H9 (cell line): Measurements from ENCODE around the gene STX8. TPM values are rescaled to one million over a fixed set of nuclear protein-coding genes. Genes with fewer than 3 reads are reported as not detected.

Source experiments
- DNase-seq: peaks from one replicate; pipeline ENCODE4 v3.0.0-alpha.2; 2017
- H2AFZ ChIP-seq: one replicate; pipeline ENCODE4 v1.6.1; 2013; ENCODE audit warnings: mild to moderate bottlenecking, low read length, control low read depth, moderate library complexity
- H2AK5ac ChIP-seq: 2 replicates; pipeline ENCODE4 v1.6.1; 2013; ENCODE audit warnings: low read length, control low read depth, mixed read lengths; ENCODE audit not compliant: insufficient read length
- H2BK120ac ChIP-seq: one replicate; pipeline ENCODE4 v1.6.1; 2013; ENCODE audit warnings: low read depth, mild to moderate bottlenecking, low read length, control low read depth, inconsistent platforms; ENCODE audit not compliant: poor library complexity, severe bottlenecking
- H2BK12ac ChIP-seq: 2 replicates; pipeline ENCODE4 v1.6.1; 2013; ENCODE audit warnings: low read length, control low read depth, mixed read lengths, low read depth; ENCODE audit not compliant: insufficient read length
- H2BK15ac ChIP-seq: 2 replicates; pipeline ENCODE4 v1.6.1; 2013; ENCODE audit warnings: low read depth, low read length, control low read depth
- H2BK20ac ChIP-seq: one replicate; pipeline ENCODE4 v1.6.1; 2013; ENCODE audit warnings: low read depth, mild to moderate bottlenecking, low read length, control low read depth, inconsistent platforms; ENCODE audit not compliant: poor library complexity, severe bottlenecking
- H2BK5ac ChIP-seq: 2 replicates; pipeline ENCODE4 v1.6.1; 2013; ENCODE audit warnings: low read length, control low read depth, mixed read lengths; ENCODE audit not compliant: insufficient read length
- H3K14ac ChIP-seq: 2 replicates; pipeline ENCODE4 v1.6.1; 2013; ENCODE audit warnings: low read length, control low read depth; ENCODE audit not compliant: insufficient read depth
- H3K18ac ChIP-seq: 2 replicates; pipeline ENCODE4 v1.6.1; 2013; ENCODE audit warnings: low read depth, mild to moderate bottlenecking, mixed read lengths, low read length, control low read depth; ENCODE audit not compliant: insufficient read length
- H3K23ac ChIP-seq: 2 replicates; pipeline ENCODE4 v1.6.1; 2013; ENCODE audit warnings: low read length, control low read depth, mixed read lengths, low read depth; ENCODE audit not compliant: insufficient read length
- H3K23me2 ChIP-seq: 2 replicates; pipeline ENCODE4 v1.6.1; 2013; ENCODE audit warnings: low read depth, mild to moderate bottlenecking, mixed read lengths, low read length, control low read depth; ENCODE audit not compliant: insufficient read length, poor library complexity, severe bottlenecking
- H3K27ac ChIP-seq: 2 replicates; pipeline ENCODE4 v1.5.1; 2013; ENCODE audit warnings: low read length, control low read depth, mixed read lengths, low read depth; ENCODE audit not compliant: insufficient read length
- H3K27me3 ChIP-seq: 2 replicates; pipeline ENCODE4 v1.6.1; 2013; ENCODE audit warnings: low read length, control low read depth, inconsistent platforms; ENCODE audit not compliant: insufficient read depth
- H3K4ac ChIP-seq: 2 replicates; pipeline ENCODE4 v1.6.1; 2013; ENCODE audit warnings: low read depth, mild to moderate bottlenecking, control low read depth, inconsistent platforms, low read length, moderate library complexity
- H3K4me1 ChIP-seq: 2 replicates; pipeline ENCODE4 v1.6.1; 2013; ENCODE audit warnings: low read length, control low read depth, inconsistent platforms; ENCODE audit not compliant: insufficient read depth
- H3K4me2 ChIP-seq: 2 replicates; pipeline ENCODE4 v1.6.1; 2013; ENCODE audit warnings: low read length, control low read depth, mixed read lengths; ENCODE audit not compliant: insufficient read length, insufficient read depth
- H3K56ac ChIP-seq: 2 replicates; pipeline ENCODE4 v1.6.1; 2013; ENCODE audit warnings: low read depth, mild to moderate bottlenecking, mixed read lengths, low read length, control low read depth; ENCODE audit not compliant: insufficient read length
- H3K79me1 ChIP-seq: 2 replicates; pipeline ENCODE4 v1.6.1; 2013; ENCODE audit warnings: low read depth, mild to moderate bottlenecking, moderate library complexity, low read length, control low read depth, inconsistent platforms; ENCODE audit not compliant: insufficient read depth, poor library complexity, severe bottlenecking
- H3K79me2 ChIP-seq: 2 replicates; pipeline ENCODE4 v1.6.1; 2013; ENCODE audit warnings: low read length, control low read depth, inconsistent platforms; ENCODE audit not compliant: insufficient read depth
- H3K9ac ChIP-seq: 2 replicates; pipeline ENCODE4 v1.6.1; 2013; ENCODE audit warnings: low read length, control low read depth, mixed read lengths; ENCODE audit not compliant: insufficient read length; ENCODE audit errors: extremely low read depth
- H3K9me3 ChIP-seq: one replicate; pipeline ENCODE4 v1.6.1; 2013; ENCODE audit warnings: low read depth, low read length, inconsistent platforms; ENCODE audit not compliant: control insufficient read depth
- H3T11ph ChIP-seq: one replicate; pipeline ENCODE4 v1.6.1; 2013; ENCODE audit warnings: mild to moderate bottlenecking, low read length, control low read depth, inconsistent platforms
- H4K20me1 ChIP-seq: one replicate; pipeline ENCODE4 v1.6.1; 2013; ENCODE audit not compliant: control insufficient read depth, insufficient read length, insufficient read depth
- H4K5ac ChIP-seq: 2 replicates; pipeline ENCODE4 v1.6.1; 2013; ENCODE audit warnings: low read depth, mild to moderate bottlenecking, mixed read lengths, low read length, control low read depth; ENCODE audit not compliant: insufficient read length
- H4K8ac ChIP-seq: replicated peaks from 2 replicates; pipeline ENCODE4 v1.6.1; 2013; ENCODE audit warnings: low read length, control low read depth, mixed read lengths, low read depth; ENCODE audit not compliant: insufficient read length
- H4K91ac ChIP-seq: 2 replicates; pipeline ENCODE4 v1.6.1; 2013; ENCODE audit warnings: low read depth, mild to moderate bottlenecking, moderate library complexity, mixed read lengths, low read length, control low read depth; ENCODE audit not compliant: insufficient read length
- H3K27ac Mint-ChIP-seq, 3 experiments: 2 replicates in 2 of 3; 3 replicates in 1 of 3; pipeline ENCODE4 v1.8.0; 2020 to 2021; ENCODE audit warnings: mixed read lengths in 3 of 3, mild to moderate bottlenecking in 1 of 3, moderate library complexity in 1 of 3
- H3K27me3 Mint-ChIP-seq: 2 replicates; pipeline ENCODE4 v1.8.0; 2021; ENCODE audit warnings: low read depth, mild to moderate bottlenecking, moderate library complexity, mixed read lengths
- H3K36me3 Mint-ChIP-seq, 3 experiments: 2 replicates in 2 of 3; 3 replicates in 1 of 3; pipeline ENCODE4 v1.8.0; 2020 to 2021; ENCODE audit warnings: low read depth in 3 of 3, mixed read lengths in 3 of 3; ENCODE audit not compliant: insufficient read depth in 1 of 3
- H3K4me1 Mint-ChIP-seq, 2 experiments: 2 replicates each; pipeline ENCODE4 v1.8.0; 2020; ENCODE audit warnings: mixed read lengths in 2 of 2
- H3K4me3 Mint-ChIP-seq, 2 experiments: 2 replicates in 1 of 2; 3 replicates in 1 of 2; pipeline ENCODE4 v1.8.0; 2020 to 2021; ENCODE audit warnings: mild to moderate bottlenecking in 2 of 2, mixed read lengths in 2 of 2, moderate library complexity in 1 of 2
- H3K9me3 Mint-ChIP-seq, 2 experiments: 2 replicates in 1 of 2; 3 replicates in 1 of 2; pipeline ENCODE4 v1.8.0; 2020; ENCODE audit warnings: mild to moderate bottlenecking in 2 of 2, mixed read lengths in 2 of 2, moderate library complexity in 1 of 2
- CTCF ChIP-seq: fragments of 200-600 bp; sonication (generic); conservative IDR thresholded peaks from 3 replicates; pipeline ENCODE4 v1.8.0; 2021; ENCODE audit warnings: antibody characterized with exemption, mild to moderate bottlenecking
- WGBS: extraction: QIAGEN DNeasy Blood & Tissue Kit; methylation state at CpG from one replicate; pipeline ENCODE4 v1.1.7; 2013; ENCODE audit warnings: missing lambda C conversion rate, low lambda C conversion rate, mixed read lengths; ENCODE audit not compliant: insufficient read length; ENCODE audit errors: extremely low coverage; 5-methylcytosine and 5-hydroxymethylcytosine counted together
- total RNA-seq: library from RNA; stranded (reverse); gene quantifications from 2 replicates; pipeline ENCODE4 v1.2.1, GENCODE V29; 2021

Gene STX8
- total RNA-seq, 1 experiment from 2014 or later = 55.1 TPM

GRCh38 chr17:9237053-9237410 lies 338.6 kb downstream of the STX8 start:
- H3K36me3 Mint-ChIP-seq = peaks cover 0 to 2% (median 0%) of the 10 kb centered on the region in 3 experiments; a peak in 1 of 7 replicates
- Histone ChIP-seq H3K27me3 (no peaks in the 10 kb centered on the region), H3K23me2 (peaks cover 8% of the 10 kb centered on the region), H3K14ac (no peak overlapping the region), H3K4me1 (peaks cover 2% of the 10 kb centered on the region; the same call in 1 of the 2 replicates), H3K18ac (no peak overlapping the region), H3K56ac (no peak overlapping the region), H2BK12ac (no peak overlapping the region), H2AK5ac (no peak overlapping the region), H4K20me1 (no peaks in the 10 kb centered on the region), H3K4me2 (no peak overlapping the region), H2AFZ (no peak overlapping the region), H3K27ac (no peak overlapping the region), H4K8ac (no peak overlapping the region), H2BK20ac (no peak overlapping the region), H3K23ac (no peak overlapping the region), H3K79me1 (no peaks in the 10 kb centered on the region), H3K9me3 (no peaks in the 10 kb centered on the region), H4K5ac (no peak overlapping the region), H2BK15ac (no peak overlapping the region), H3K4ac (no peak overlapping the region), H4K91ac (no peak overlapping the region), H2BK5ac (no peak overlapping the region), H3T11ph (no peak overlapping the region), H3K9ac (no peak overlapping the region), H3K79me2 (no peaks in the 10 kb centered on the region), H2BK120ac (no peak overlapping the region)
- no peak overlapping the region for H3K4me3 Mint-ChIP-seq
- peaks cover 17% of the 10 kb centered on the region for H3K27me3 Mint-ChIP-seq
- WGBS = no CpG with 5 or more reads among the region's 3 CpGs
- TF ChIP-seq CTCF = no peak
- no peak overlapping the region for H3K27ac Mint-ChIP-seq
- no peaks in the 10 kb centered on the region for H3K9me3 Mint-ChIP-seq
- peaks cover 20 to 32% of the 10 kb centered on the region in 2 experiments for H3K4me1 Mint-ChIP-seq
- DNase-seq = no peak
